Left renal pelvis (tissue), 4 donors: ENCODE results near the gene PLAC1. TPM values are rescaled to one million over a fixed set of nuclear protein-coding genes. Genes with fewer than 3 reads are reported as not detected.

ENCODE experiments used
- DNase-seq, 4 donors: peaks; one replicate each; pipeline ENCODE4 v3.0.0-alpha.2; 2013; ENCODE audit warnings: low read depth in 4 of 4, low spot score in 3 of 4
- polyA plus RNA-seq, 4 donors: library from polyadenylated mRNA; unstranded; fragments of 120-200 nt; gene quantifications; one replicate each; pipeline ENCODE4 v1.2.1, GENCODE V29; 2013; ENCODE audit not compliant: insufficient read length in 4 of 4

The PLAC1 gene
- polyA plus RNA-seq, 4 donors = 4.3 to 10.0 (median 7.1) TPM

DNA sequence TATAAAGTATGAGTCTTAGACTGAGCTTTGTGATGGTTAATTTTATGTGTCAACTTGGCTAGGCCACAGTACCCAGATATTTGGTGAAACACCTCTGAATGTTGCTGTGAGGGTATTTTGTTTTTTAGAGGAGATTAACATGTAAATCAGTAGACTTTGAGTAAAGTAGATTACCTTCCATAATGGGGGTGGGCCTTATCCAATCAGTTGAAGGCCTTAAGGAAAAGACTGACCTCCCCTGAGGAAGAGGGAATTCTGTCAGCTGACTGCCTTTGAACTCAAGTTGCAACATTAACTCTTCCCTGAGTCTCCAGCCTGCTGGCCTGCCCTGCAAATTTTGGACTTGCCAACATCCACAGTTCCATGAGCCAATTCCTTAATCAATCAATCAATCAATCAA is 66.0 kb downstream of the PLAC1 start:
- DNase-seq = no peak

DNA sequence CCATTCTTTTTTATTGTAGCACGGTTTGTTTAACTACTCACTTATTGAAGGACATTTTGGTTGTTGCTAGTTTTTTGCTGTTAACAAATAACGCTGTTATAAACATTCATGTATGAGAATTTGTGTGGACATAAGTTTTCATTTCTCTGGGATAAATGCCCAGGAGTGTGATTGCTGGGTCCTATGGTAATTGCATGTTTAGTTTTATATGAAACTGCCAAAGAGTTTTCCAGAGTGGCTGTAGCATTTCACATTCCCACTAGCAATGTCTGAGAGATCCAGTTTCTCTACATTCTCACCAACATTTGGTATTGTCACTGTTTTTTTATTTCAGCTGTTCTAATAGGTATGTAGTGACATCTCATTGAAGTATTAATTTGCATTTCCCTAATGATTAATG is 66.8 kb downstream of the PLAC1 start:
- no peak for DNase-seq

- DNase-seq = no peak
Measured at GRCh38 chrX:134588806-134589205, 69.5 kb downstream of the PLAC1 start.

- DNase-seq = no peak
Measured at GRCh38 chrX:134580907-134581306, 77.4 kb downstream of the PLAC1 start.

DNA sequence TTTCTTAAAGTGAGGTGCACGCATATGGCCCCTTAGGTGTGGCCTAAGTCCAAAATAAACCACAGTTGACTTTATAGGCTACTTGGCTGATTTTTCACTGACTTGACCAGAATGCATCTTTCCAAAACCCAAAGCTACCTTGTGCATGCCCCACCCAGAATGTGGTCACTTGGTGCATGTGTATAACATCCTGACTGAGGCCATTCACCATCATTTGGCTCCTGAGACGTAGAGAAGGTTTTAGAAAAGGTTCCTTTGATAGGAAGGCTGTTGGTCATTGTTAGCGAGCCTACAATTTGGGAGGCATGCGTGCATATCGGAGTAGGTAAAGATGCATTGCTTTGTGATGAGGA is 84.6 kb downstream of the PLAC1 start:
- DNase-seq = no peak

- no peak for DNase-seq
Measured at GRCh38 chrX:134572816-134573682, 85.2 kb downstream of the PLAC1 start.

DNA sequence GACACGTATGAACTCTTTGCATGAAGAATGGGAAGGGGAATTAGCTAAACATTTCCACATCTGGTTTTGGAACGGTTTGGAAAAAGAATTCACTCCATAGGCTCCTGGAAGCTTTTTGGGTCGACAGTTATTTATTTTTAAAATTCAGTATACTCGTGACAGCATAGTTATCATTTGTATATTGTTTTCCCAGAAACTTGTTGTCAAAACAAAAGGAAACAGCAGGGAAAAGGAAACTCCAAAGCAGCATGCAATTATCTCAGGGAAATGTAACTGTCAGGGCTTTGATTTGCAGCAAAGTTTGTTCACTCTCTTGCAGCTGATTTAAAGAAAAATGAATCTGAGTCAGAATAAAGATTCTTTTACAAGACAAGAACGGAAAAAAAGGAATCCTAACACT is 86.5 kb downstream of the PLAC1 start:
- DNase-seq = no peak

DNA sequence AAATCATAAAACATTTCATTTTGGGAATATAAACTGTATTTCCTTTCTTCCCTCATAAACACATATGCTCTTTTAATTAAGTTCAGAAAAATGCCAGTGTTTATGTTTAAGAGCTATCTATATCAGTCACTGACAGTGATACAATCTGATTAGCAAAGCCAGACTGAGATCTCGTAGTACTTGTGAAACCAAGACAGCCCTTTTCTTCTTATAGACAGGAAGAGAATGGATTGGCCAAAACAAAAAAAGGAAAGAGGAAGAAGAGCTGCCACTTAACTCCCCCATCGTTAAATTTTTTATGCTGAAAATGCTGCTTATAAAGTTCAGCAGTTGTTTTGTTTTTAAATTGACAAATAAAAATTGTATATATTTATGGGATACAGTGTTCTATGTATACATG is 87.4 kb downstream of the PLAC1 start:
- no peak for DNase-seq

DNA sequence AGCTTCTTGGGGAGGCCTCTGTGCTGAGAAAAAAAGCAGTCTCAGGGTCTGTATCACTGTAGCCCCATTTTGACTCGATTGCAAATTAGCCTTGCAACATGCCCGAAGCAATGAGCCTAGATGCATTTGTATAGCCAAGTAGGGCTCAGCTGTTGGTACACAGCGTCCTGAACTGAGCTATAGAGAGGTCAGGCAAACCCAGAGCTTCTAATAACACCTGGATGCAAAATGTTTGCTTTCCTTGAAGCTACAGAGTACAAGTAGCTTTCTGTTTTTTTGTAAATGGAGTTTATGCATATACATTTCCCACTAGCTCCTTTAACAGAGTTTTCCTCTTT is 87.8 kb downstream of the PLAC1 start:
- no peak for DNase-seq

GRCh38 chrX:134569306-134569705 is 89.0 kb downstream of the PLAC1 start:
- DNase-seq = no peak

DNA sequence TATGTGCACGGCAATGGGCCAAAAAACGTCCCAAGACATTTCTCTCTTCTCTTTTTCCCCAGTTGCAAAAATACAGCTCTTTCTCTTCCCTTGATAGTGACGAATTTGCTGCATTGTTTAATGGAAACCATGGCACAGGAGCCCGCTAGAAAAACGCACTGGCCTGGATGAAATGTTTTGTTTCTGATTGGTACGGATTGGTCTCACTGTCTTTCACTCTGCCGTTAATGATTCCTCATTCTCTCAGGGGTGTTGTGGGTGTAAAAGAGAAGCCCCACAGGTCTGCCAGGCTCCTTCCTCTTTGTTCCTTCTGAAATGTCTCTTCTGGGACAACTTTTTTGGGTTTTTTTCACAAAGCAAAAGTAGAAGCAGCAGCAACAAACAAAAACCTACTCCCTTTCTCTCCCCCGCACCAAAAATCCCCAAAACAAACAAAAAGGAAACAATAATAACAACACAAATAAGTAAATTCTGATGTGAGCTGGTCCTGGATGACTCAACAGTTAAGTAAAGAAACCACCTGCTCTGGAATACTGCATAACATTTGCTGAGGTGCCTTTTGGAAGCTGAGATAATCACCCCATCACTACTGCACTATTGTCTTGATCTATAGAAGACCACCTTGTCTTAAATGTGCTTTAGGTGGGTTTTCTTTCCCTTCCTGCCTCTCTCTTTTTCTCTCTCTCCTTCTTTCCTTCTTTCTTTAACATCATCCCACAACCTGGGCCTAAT is 89.8 kb downstream of the PLAC1 start:
- no peak for DNase-seq

DNA sequence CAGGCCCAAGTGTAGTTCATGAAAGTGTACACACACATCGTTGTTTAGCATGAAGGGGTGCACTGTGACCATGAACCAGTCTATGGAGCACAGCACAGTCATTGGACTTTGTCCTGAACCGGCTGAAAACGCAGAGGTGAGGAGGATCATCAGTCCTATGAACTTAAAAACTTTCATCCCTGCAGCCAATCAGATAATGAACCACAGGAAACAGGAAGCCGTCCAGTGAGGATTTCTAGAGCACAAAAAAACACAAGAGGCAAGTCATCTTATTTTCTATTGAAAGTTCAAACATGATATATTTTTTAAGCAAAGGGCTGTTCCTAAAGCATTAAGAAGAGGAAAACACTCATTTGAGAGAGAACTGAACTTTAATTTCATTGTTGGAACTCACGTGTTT is 91.8 kb downstream of the PLAC1 start:
- no peak for DNase-seq

DNA sequence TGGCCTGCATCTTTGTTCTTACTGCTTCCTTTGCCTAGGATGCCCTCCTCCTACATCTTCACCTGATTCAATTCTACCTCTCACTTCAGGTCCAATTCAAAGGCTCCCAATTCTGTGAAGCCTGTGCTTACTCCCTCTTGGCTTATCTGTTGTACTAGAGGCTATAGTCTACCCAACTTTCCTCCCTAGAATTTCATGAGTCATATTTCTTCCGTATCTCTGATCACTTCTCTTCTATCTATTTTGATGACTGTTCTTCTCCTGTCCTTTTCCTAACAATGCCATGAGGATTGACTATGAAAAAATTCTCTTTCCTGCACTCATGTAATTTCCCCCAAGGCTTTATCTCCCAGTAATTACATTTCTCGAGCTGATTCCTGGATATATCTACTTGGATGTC is 96.3 kb downstream of the PLAC1 start:
- no peak for DNase-seq

DNA sequence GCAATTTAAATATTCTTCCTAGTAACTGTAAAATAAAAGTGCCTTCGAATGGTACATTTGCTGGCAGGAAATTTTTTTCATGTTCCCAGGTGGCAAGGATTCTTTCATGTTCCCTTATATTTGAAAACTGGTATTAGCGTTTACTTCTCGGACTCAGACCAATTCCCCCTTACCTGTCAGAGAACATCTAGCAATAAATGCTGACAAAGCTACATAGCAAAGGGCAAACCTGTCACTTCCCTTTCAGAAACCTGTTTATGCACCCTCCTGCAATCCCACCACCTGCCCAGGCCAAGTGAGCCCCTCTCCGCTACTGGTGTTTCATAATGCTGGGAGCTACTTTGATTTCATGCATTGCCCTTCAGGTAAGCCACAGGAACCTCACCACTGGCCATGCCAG is 100.1 kb downstream of the PLAC1 start:
- no peak for DNase-seq

GRCh38 chrX:134554291-134554690 is 104.0 kb downstream of the PLAC1 start:
- DNase-seq = no peak

GRCh38 chrX:134552351-134552750 is 105.9 kb downstream of the PLAC1 start:
- no peak for DNase-seq

DNA sequence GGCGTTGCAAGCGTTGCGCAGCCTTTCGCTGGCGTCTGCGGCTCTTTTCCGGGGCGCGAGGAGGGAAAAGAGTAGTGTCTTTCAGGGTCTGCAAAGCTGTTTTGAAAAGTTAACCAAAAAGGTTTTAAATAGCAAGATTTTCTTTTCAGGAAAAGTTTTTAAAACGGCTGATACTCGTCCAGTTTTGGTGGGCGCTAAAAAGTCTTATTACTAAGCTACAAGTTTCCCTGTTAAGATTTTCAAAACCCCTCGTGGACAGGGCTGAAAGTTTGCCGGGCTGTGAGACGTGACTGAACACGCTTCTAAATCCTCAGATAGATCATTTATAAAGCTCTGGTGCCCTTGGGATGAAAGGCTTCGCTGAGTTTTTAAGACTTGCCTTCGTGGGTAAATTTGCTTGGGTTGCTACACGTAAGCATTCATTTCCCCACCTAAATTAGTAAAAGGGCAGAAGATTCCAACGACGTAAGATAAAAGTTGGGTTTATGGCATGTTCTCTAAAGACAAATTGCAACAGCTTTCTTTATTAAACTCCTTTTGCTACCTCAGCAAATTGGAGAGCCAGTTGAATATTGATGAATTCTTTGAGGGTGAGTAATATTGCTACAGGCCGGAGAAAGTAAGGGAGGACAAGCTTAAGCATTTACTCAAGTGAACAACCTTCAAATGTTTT is 106.8 kb downstream of the PLAC1 start:
- no peak for DNase-seq

DNA sequence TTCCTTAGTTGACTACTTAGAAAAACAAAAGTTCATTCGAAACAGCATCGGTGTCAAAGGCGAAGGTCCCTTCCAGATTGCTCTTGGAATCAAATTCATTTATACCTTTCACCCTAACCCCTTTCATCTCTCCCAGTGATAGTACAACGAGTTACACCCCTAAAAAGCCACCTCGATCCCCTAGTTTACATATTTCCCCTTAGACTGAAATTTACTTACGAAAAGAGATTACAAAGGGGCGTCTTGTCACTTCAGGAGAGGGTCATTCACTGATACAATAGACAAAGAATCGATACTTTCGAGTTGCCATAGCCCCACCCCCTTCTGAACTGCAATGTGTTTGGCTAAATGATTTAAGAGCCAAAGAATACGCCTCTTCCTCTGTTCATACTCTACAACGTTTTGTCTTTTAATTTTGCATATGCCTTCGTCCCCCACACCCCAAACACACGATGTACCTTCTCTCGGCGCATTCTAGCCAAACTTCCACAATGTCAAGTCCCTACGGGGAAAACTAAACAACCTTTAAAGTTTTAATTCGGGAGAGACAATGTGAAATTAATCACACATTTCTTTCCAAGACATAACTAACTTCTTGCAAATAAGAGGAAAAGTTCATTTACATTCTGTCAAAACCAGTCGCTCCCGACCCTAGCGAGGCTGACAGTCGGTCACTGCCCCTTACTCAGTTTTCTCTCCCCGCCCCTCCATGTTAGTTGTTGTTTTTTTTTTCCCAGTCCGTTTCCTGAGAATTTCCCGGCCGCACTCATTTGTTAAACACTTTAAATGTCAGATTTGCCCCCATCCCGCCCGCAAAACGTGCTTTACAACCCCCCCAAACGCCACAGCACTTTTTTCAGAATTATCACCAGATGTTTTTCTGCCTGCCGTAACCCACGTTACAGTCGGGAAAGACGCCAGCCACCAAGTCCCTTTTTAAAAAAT is 109.7 kb downstream of the PLAC1 start:
- no peak for DNase-seq

DNA sequence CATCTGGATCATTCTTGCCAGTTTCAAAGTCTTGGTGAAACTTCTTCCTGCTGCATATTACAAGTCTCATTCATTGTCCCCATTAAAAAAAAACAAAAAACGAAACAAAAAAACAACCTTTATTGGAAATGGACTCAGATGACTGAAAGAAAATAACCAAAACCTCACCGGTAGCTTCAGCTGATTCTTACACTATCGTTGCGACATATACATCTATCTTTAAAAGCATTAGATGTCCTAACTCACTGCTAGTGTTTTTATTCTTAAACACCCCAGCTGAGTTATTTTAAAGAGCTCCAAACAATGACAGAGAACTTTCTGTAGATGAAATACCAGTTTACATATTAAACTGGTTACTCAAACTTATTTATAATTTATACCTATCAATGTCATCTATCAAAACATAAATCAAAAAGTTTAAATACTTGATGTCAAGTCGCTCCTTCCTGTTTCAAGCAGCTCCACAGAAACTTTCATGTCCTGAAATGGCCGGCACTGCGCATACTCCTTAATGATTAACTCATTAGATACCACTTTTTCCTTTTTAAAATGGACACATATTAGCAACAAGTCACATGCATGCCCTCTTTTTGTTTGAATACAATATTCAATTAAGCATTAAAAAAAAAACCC is 111.1 kb downstream of the PLAC1 start:
- no peak for DNase-seq

DNA sequence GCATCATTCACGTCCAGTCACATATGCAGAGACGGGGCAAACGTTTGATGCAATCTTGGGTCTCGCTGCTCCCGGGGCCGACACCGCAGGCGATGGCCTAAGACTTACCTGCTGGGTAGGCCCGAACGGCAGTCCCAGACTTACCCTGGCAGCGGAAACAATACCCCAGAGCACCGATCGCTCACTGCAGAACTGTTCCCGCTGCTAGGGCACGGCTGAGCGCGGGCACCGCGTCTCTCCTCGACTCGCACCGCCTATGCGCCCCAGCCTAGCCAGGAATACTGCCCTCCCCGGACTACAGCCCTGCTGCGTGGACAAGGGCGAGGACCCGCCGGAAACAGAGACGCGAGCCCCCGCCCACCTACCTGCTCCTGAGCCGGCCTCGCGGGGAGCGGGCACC is 112.1 kb downstream of the PLAC1 start:
- no peak for DNase-seq
